Omental fat pad (tissue), 4 donors: ENCODE results near the gene FAF2. TPM values are rescaled to one million over a fixed set of nuclear protein-coding genes. Genes with fewer than 3 reads are reported as not detected.

ENCODE experiments used
- ATAC-seq: fragments of 150-250 bp; one replicate; pipeline ENCODE4 v1.9.1; 2016; ENCODE audit warnings: mild to moderate bottlenecking, moderate library complexity; ENCODE audit not compliant: low FRiP score
- DNase-seq: peaks from one replicate; pipeline ENCODE4 v3.0.0-alpha.2; 2019; ENCODE audit warnings: low spot score
- CTCF ChIP-seq, 3 donors: fragments of 450-650 bp; IDR thresholded peaks; one replicate each; pipeline ENCODE4 v1.5.1; 2016 to 2017; ENCODE audit warnings: antibody characterized with exemption in 3 of 3, mild to moderate bottlenecking in 3 of 3, moderate library complexity in 2 of 3
- total RNA-seq, 4 donors: library from RNA; depleted of rRNA; stranded (reverse); fragments of >200 nt; gene quantifications; one replicate each; pipeline ENCODE4 v1.1.0, GENCODE V29; 2016

Gene FAF2
- total RNA-seq, 4 donors from 2014 or later = 27.6 to 31.1 (median 27.8) TPM

- TF ChIP-seq CTCF (IDR thresholded peaks at IDR 0.05) = no peak
Measured at GRCh38 chr5:176489077-176489476, 40.9 kb downstream of the FAF2 start.

GRCh38 chr5:176490301-176490700, 42.1 kb downstream of the FAF2 start:
- DNase-seq (no peak), ATAC-seq (no peak)
- TF ChIP-seq CTCF (IDR thresholded peaks at IDR 0.05) = no peak

More at GRCh38 chr5:176489077-176489476, 40.9 kb downstream of the FAF2 start:
- no peak for DNase-seq
- no peak for ATAC-seq

- DNase-seq (no peak), ATAC-seq (no peak)
- no peak for TF ChIP-seq CTCF (IDR thresholded peaks at IDR 0.05)
Measured at GRCh38 chr5:176491101-176491502, 42.9 kb downstream of the FAF2 start.

GRCh38 chr5:176491901-176492300, 43.7 kb downstream of the FAF2 start:
- DNase-seq (no peak), ATAC-seq (no peak)
- TF ChIP-seq CTCF (IDR thresholded peaks at IDR 0.05) = no peak

GRCh38 chr5:176492431-176492830, 44.2 kb downstream of the FAF2 start:
- DNase-seq (no peak), ATAC-seq (no peak)
- no peak for TF ChIP-seq CTCF (IDR thresholded peaks at IDR 0.05)

- DNase-seq = no peak
- ATAC-seq = no peak
- no peak for TF ChIP-seq CTCF (IDR thresholded peaks at IDR 0.05)
Measured at GRCh38 chr5:176497852-176498251, 49.7 kb downstream of the FAF2 start.

GRCh38 chr5:176499273-176499672, 51.1 kb downstream of the FAF2 start:
- no peak for TF ChIP-seq CTCF (IDR thresholded peaks at IDR 0.05)
- DNase-seq (no peak), ATAC-seq (no peak)
